Cardiac muscle cell (in vitro differentiated cells and primary cell): ENCODE results near the gene FAM53B. TPM values are rescaled to one million over a fixed set of nuclear protein-coding genes. Genes with fewer than 3 reads are reported as not detected.

Source experiments
- DNase-seq, 2 donors: peaks; one replicate each; pipeline versions ENCODE4 v3.0.0 to v3.0.0-alpha.2; 2010 to 2017; ENCODE audit warnings: low read depth in 1 of 2, low spot score in 1 of 2
- H3K27ac ChIP-seq: fragments of 200-600 bp; sonication (generic); 2 replicates; pipeline ENCODE4 v1.5.1; 2016
- H3K27me3 ChIP-seq: fragments of 200-600 bp; sonication (generic); 2 replicates; pipeline ENCODE4 v1.6.0; 2016; ENCODE audit warnings: control low read depth
- H3K36me3 ChIP-seq: fragments of 200-600 bp; sonication (generic); 2 replicates; pipeline ENCODE4 v1.5.1; 2016; ENCODE audit warnings: control low read depth
- H3K4me1 ChIP-seq: fragments of 200-600 bp; sonication (generic); 2 replicates; pipeline ENCODE4 v1.8.1; 2017; ENCODE audit warnings: low read depth, mild to moderate bottlenecking, mixed run types
- H3K4me3 ChIP-seq: fragments of 200-600 bp; sonication (generic); 2 replicates; pipeline ENCODE4 v1.5.1; 2016; ENCODE audit warnings: mild to moderate bottlenecking
- H3K9me3 ChIP-seq: fragments of 200-600 bp; sonication (generic); 2 replicates; pipeline ENCODE4 v1.5.1; 2017; ENCODE audit warnings: low read depth, mild to moderate bottlenecking, control low read depth
- CTCF ChIP-seq: IDR thresholded peaks from 2 replicates; pipeline ENCODE4 v1.5.1; 2012; ENCODE audit warnings: low read depth, mild to moderate bottlenecking, low read length
- polyA plus RNA-seq: library from polyadenylated mRNA; unstranded; fragments of >200 nt; fragmentation: Nextera tagmentation; extraction: Ambion mirVana; gene quantifications from 2 replicates; pipeline ENCODE4 v1.2.1, GENCODE V29; 2016
- total RNA-seq: library from RNA; depleted of rRNA; stranded (reverse); fragments of >200 nt; gene quantifications from 2 replicates; pipeline ENCODE4 v1.2.3, GENCODE V29; 2016

Gene FAM53B
- total and polyA plus RNA-seq, 2 experiments from 2014 or later = 10.2 to 34.8 TPM

- no peak overlapping the region for H3K27ac ChIP-seq
- no peaks in the 10 kb centered on the region for H3K27me3 ChIP-seq
- H3K36me3 ChIP-seq = no peaks in the 10 kb centered on the region
- no peak for DNase-seq
- H3K4me1 ChIP-seq = no peaks in the 10 kb centered on the region
- H3K4me3 ChIP-seq = no peak overlapping the region
- TF ChIP-seq CTCF = no peak
- H3K9me3 ChIP-seq = no peaks in the 10 kb centered on the region
Observed at GRCh38 chr10:124578231-124579010, 165.8 kb downstream of the FAM53B start.

GRCh38 chr10:124577651-124578050 is 166.5 kb downstream of the FAM53B start:
- Histone ChIP-seq H3K9me3 (no peaks in the 10 kb centered on the region), H3K36me3 (no peaks in the 10 kb centered on the region), H3K27me3 (no peaks in the 10 kb centered on the region), H3K4me3 (no peak overlapping the region), H3K4me1 (no peaks in the 10 kb centered on the region), H3K27ac (no peak overlapping the region)
- DNase-seq = no peak
- TF ChIP-seq CTCF = no peak

GRCh38 chr10:124576526-124577420 is 167.4 kb downstream of the FAM53B start:
- no peaks in the 10 kb centered on the region for H3K27me3 ChIP-seq
- H3K36me3 ChIP-seq = no peaks in the 10 kb centered on the region
- DNase-seq = no peak
- no peaks in the 10 kb centered on the region for H3K4me1 ChIP-seq
- H3K9me3 ChIP-seq = no peaks in the 10 kb centered on the region
- H3K4me3 ChIP-seq = no peak overlapping the region
- TF ChIP-seq CTCF = no peak
- H3K27ac ChIP-seq = no peak overlapping the region

- H3K36me3 ChIP-seq = no peaks in the 10 kb centered on the region
- DNase-seq = no peak
- TF ChIP-seq CTCF = no peak
- H3K27me3 ChIP-seq = no peaks in the 10 kb centered on the region
- H3K4me3 ChIP-seq = no peak overlapping the region
- H3K27ac ChIP-seq = no peak overlapping the region
- no peaks in the 10 kb centered on the region for H3K4me1 ChIP-seq
- no peaks in the 10 kb centered on the region for H3K9me3 ChIP-seq
Observed at GRCh38 chr10:124575107-124576035, 168.8 kb downstream of the FAM53B start.

GRCh38 chr10:124574456-124575070 is 169.6 kb downstream of the FAM53B start:
- H3K27me3 ChIP-seq = no peaks in the 10 kb centered on the region
- TF ChIP-seq CTCF = no peak
- no peaks in the 10 kb centered on the region for H3K9me3 ChIP-seq
- no peak overlapping the region for H3K4me3 ChIP-seq
- no peaks in the 10 kb centered on the region for H3K4me1 ChIP-seq
- DNase-seq = no peak
- H3K27ac ChIP-seq = no peak overlapping the region
- no peaks in the 10 kb centered on the region for H3K36me3 ChIP-seq
